ENCODE results near the gene NFRKB. TPM values are rescaled to one million over a fixed set of nuclear protein-coding genes. Genes with fewer than 3 reads are reported as not detected.

Gene NFRKB
- total and polyA plus RNA-seq, 4 donors = 8.1 to 31.9 (median 17.5) TPM

GRCh38 chr11:129917231-129917630 lies 21.9 kb upstream of the NFRKB start:
- H3K27ac ChIP-seq (ENCODE audit: low read depth in 1 of 2, low read length in 1 of 2) = no peak overlapping the region
- no peaks in the 10 kb centered on the region for H3K9me3 ChIP-seq (ENCODE audit: control insufficient read depth in 4 of 4, insufficient read depth in 3 of 4, low read length in 3 of 4)
- peaks cover 5 to 16% (median 13%) of the 10 kb centered on the region in 4 donors for H3K36me3 ChIP-seq (ENCODE audit: control insufficient read depth in 4 of 4, insufficient read depth in 4 of 4, low read length in 4 of 4)
- 94 to 98% methylated on average over 2 of the region's 2 CpGs for WGBS, 2 donors
- no peaks in the 10 kb centered on the region for H3K27me3 ChIP-seq (ENCODE audit: control insufficient read depth in 3 of 3, insufficient read depth in 3 of 3, low read length in 2 of 3)
- H3K4me3 ChIP-seq = no peak overlapping the region
- TF ChIP-seq, protein P1, sequence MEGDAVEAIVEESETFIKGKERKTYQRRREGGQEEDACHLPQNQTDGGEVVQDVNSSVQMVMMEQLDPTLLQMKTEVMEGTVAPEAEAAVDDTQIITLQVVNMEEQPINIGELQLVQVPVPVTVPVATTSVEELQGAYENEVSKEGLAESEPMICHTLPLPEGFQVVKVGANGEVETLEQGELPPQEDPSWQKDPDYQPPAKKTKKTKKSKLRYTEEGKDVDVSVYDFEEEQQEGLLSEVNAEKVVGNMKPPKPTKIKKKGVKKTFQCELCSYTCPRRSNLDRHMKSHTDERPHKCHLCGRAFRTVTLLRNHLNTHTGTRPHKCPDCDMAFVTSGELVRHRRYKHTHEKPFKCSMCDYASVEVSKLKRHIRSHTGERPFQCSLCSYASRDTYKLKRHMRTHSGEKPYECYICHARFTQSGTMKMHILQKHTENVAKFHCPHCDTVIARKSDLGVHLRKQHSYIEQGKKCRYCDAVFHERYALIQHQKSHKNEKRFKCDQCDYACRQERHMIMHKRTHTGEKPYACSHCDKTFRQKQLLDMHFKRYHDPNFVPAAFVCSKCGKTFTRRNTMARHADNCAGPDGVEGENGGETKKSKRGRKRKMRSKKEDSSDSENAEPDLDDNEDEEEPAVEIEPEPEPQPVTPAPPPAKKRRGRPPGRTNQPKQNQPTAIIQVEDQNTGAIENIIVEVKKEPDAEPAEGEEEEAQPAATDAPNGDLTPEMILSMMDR (IDR thresholded peaks at IDR 0.05; ENCODE audit: control extremely low read depth, extremely low read depth) = no peak
- no peak overlapping the region for H3K9ac ChIP-seq (ENCODE audit: insufficient read depth in 1 of 2, low read length in 2 of 2)
- no peak for DNase-seq
- ATAC-seq (ENCODE audit: insufficient read depth, low FRiP score) = no peak
- H3K4me1 ChIP-seq (ENCODE audit: control insufficient read depth in 5 of 5, insufficient read depth in 5 of 5, low read length in 5 of 5) = no peaks in the 10 kb centered on the region

GRCh38 chr11:129911298-129911697 lies 15.9 kb upstream of the NFRKB start:
- peaks cover 11 to 21% (median 15%) of the 10 kb centered on the region in 4 donors for H3K36me3 ChIP-seq (ENCODE audit: control insufficient read depth in 4 of 4, insufficient read depth in 4 of 4, low read length in 4 of 4)

DNA sequence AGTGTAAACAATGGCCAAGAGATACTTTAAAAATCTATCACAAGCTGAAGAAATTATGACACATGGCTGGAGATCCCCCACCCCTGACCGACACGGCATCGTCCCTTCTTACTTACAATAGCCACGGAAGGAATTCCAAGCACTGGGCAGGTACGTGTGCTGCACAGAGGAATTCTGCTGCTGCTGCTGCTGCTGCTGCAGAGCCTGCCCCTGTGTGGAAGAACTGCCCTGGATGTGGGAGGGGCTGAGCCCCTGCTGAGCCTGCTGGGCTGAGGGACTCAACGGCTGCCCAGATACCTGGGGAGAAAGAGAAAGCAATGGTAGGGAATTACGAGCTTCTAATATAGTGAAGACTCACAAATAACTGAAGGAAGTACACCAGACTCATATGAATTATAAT lies 15.0 kb upstream of the NFRKB start:
- peaks cover 9 to 25% (median 17%) of the 10 kb centered on the region in 4 donors for H3K36me3 ChIP-seq (ENCODE audit: control insufficient read depth in 4 of 4, insufficient read depth in 4 of 4, low read length in 4 of 4)
- TF ChIP-seq, protein P1 (IDR thresholded peaks at IDR 0.05; ENCODE audit: control extremely low read depth, extremely low read depth) = no peak
- no peak overlapping the region for H3K9ac ChIP-seq (ENCODE audit: insufficient read depth in 1 of 2, low read length in 2 of 2)
- H3K27me3 ChIP-seq (ENCODE audit: control insufficient read depth in 3 of 3, insufficient read depth in 3 of 3, low read length in 2 of 3) = no peaks in the 10 kb centered on the region
- no peak overlapping the region for H3K4me3 ChIP-seq
- DNase-seq (peak in 1 of 3 donors; percentile 15), ATAC-seq (ENCODE audit: insufficient read depth, low FRiP score) (no peak)
- H3K9me3 ChIP-seq (ENCODE audit: control insufficient read depth in 4 of 4, insufficient read depth in 3 of 4, low read length in 3 of 4) = no peaks in the 10 kb centered on the region
- WGBS, 2 donors = 79 to 86% methylated on average over 7 of the region's 7 CpGs
- H3K4me1 ChIP-seq (ENCODE audit: control insufficient read depth in 5 of 5, insufficient read depth in 5 of 5, low read length in 5 of 5) = peaks cover 0 to 2% (median 0%) of the 10 kb centered on the region in 5 donors
- H3K27ac ChIP-seq (ENCODE audit: low read depth in 1 of 2, low read length in 1 of 2) = no peak overlapping the region

More at GRCh38 chr11:129911298-129911697, 15.9 kb upstream of the NFRKB start:
- H3K4me1 ChIP-seq (ENCODE audit: control insufficient read depth in 5 of 5, insufficient read depth in 5 of 5, low read length in 5 of 5) = peaks cover 0 to 2% (median 0%) of the 10 kb centered on the region in 5 donors
- H3K27ac ChIP-seq (ENCODE audit: low read depth in 1 of 2, low read length in 1 of 2) = no peak overlapping the region
- WGBS, 2 donors = 32 to 45% methylated on average over 3 of the region's 3 CpGs
- no peak overlapping the region for H3K9ac ChIP-seq (ENCODE audit: insufficient read depth in 1 of 2, low read length in 2 of 2)
- TF ChIP-seq, protein P1 (IDR thresholded peaks at IDR 0.05; ENCODE audit: control extremely low read depth, extremely low read depth) = no peak
- H3K9me3 ChIP-seq (ENCODE audit: control insufficient read depth in 4 of 4, insufficient read depth in 3 of 4, low read length in 3 of 4) = no peaks in the 10 kb centered on the region
- ATAC-seq (ENCODE audit: insufficient read depth, low FRiP score) = no peak
- no peak overlapping the region for H3K4me3 ChIP-seq
- DNase-seq = peak in 2 of 3 donors; percentile 17 to 45
- H3K27me3 ChIP-seq (ENCODE audit: control insufficient read depth in 3 of 3, insufficient read depth in 3 of 3, low read length in 2 of 3) = no peaks in the 10 kb centered on the region

DNA sequence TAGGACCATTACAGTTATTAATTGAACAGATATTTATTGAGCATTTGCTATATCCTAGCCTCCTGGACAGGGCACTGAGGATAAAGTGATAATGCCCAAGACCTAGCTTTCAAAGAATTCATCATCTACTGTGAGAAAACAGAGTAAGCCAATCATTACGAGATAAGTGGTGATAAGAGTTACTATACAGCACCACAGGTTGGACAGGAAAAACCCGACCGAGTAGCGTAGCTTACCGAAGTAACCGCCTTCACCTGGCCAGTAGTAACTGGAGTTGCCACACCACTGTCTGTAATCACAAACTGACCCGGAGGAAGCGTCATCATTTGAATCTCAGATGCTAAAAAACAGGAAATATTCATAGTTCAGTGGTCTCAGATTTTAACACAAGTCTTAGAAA lies 10.0 kb upstream of the NFRKB start:
- Histone ChIP-seq H3K36me3 (ENCODE audit: control insufficient read depth in 4 of 4, insufficient read depth in 4 of 4, low read length in 4 of 4) (peaks cover 5 to 17% (median 11%) of the 10 kb centered on the region in 4 donors), H3K9ac (ENCODE audit: insufficient read depth in 1 of 2, low read length in 2 of 2) (no peak overlapping the region), H3K27me3 (ENCODE audit: control insufficient read depth in 3 of 3, insufficient read depth in 3 of 3, low read length in 2 of 3) (no peaks in the 10 kb centered on the region), H3K9me3 (ENCODE audit: control insufficient read depth in 4 of 4, insufficient read depth in 3 of 4, low read length in 3 of 4) (no peaks in the 10 kb centered on the region), H3K4me1 (ENCODE audit: control insufficient read depth in 5 of 5, insufficient read depth in 5 of 5, low read length in 5 of 5) (no peaks in the 10 kb centered on the region), H3K27ac (ENCODE audit: low read depth in 1 of 2, low read length in 1 of 2) (no peak overlapping the region), H3K4me3 (no peak overlapping the region)
- ATAC-seq (ENCODE audit: insufficient read depth, low FRiP score) (no peak), DNase-seq (no peak)
- TF ChIP-seq, protein P1 (IDR thresholded peaks at IDR 0.05; ENCODE audit: control extremely low read depth, extremely low read depth) = no peak
- WGBS, 2 donors = 90 to 92% methylated on average over 8 of the region's 8 CpGs
